Mucosa of stomach (tissue), 1 donor: ENCODE data around the gene THOC2.

Source experiments
- H3K27me3 ChIP-seq: one replicate; pipeline ENCODE4 v1.7.0; 2013; ENCODE audit warnings: mild to moderate bottlenecking, low read length; ENCODE audit not compliant: control insufficient read depth, insufficient read depth
- H3K36me3 ChIP-seq: one replicate; pipeline ENCODE4 v1.7.0; 2013; ENCODE audit warnings: low read length; ENCODE audit not compliant: control insufficient read depth, insufficient read depth
- H3K4me1 ChIP-seq: one replicate; pipeline ENCODE4 v1.7.0; 2013; ENCODE audit warnings: mild to moderate bottlenecking, low read length; ENCODE audit not compliant: control insufficient read depth, insufficient read depth
- H3K4me3 ChIP-seq: one replicate; pipeline ENCODE4 v1.7.0; 2013; ENCODE audit warnings: low read length
- H3K9ac ChIP-seq: one replicate; pipeline ENCODE4 v1.7.0; 2013; ENCODE audit warnings: mild to moderate bottlenecking, low read length, moderate library complexity
- H3K9me3 ChIP-seq: one replicate; pipeline ENCODE4 v1.7.0; 2013; ENCODE audit warnings: mild to moderate bottlenecking, low read length, moderate library complexity; ENCODE audit not compliant: control insufficient read depth
- donor health status: Pancreatic carcinoma.

The THOC2 gene

GRCh38 chrX:123648028-123648810 lies 84.6 kb downstream of the THOC2 start:
- Histone ChIP-seq H3K9ac (no peak overlapping the region), H3K4me1 (peaks cover 3% of the 10 kb centered on the region), H3K27me3 (no peaks in the 10 kb centered on the region), H3K9me3 (no peaks in the 10 kb centered on the region), H3K4me3 (no peak overlapping the region), H3K36me3 (no peaks in the 10 kb centered on the region)

- H3K4me3 ChIP-seq: no peak overlapping the region
- H3K4me1 ChIP-seq: peaks cover 3% of the 10 kb centered on the region
- H3K36me3 ChIP-seq: no peaks in the 10 kb centered on the region
Observed at GRCh38 chrX:123647244-123647643, 85.6 kb downstream of the THOC2 start.

GRCh38 chrX:123629502-123629901 lies 103.3 kb downstream of the THOC2 start:
- no peaks in the 10 kb centered on the region for H3K9me3 ChIP-seq
- no peaks in the 10 kb centered on the region for H3K27me3 ChIP-seq
- no peak overlapping the region for H3K4me3 ChIP-seq
- no peaks in the 10 kb centered on the region for H3K4me1 ChIP-seq
- no peaks in the 10 kb centered on the region for H3K36me3 ChIP-seq
- no peak overlapping the region for H3K9ac ChIP-seq

More at GRCh38 chrX:123647244-123647643, 85.6 kb downstream of the THOC2 start:
- Histone ChIP-seq H3K27me3 (no peaks in the 10 kb centered on the region), H3K9me3 (no peaks in the 10 kb centered on the region), H3K9ac (no peak overlapping the region)

GRCh38 chrX:123626962-123627361 lies 105.9 kb downstream of the THOC2 start:
- no peaks in the 10 kb centered on the region for H3K9me3 ChIP-seq
- H3K9ac ChIP-seq: no peak overlapping the region
- no peaks in the 10 kb centered on the region for H3K27me3 ChIP-seq
- no peak overlapping the region for H3K4me3 ChIP-seq
- H3K4me1 ChIP-seq: no peaks in the 10 kb centered on the region
- no peaks in the 10 kb centered on the region for H3K36me3 ChIP-seq

GRCh38 chrX:123625952-123626351 lies 106.9 kb downstream of the THOC2 start:
- Histone ChIP-seq H3K27me3 (no peaks in the 10 kb centered on the region), H3K4me1 (no peaks in the 10 kb centered on the region), H3K9ac (no peak overlapping the region), H3K4me3 (no peak overlapping the region), H3K9me3 (no peaks in the 10 kb centered on the region), H3K36me3 (no peaks in the 10 kb centered on the region)

- no peak overlapping the region for H3K9ac ChIP-seq
- H3K4me3 ChIP-seq: no peak overlapping the region
- no peaks in the 10 kb centered on the region for H3K36me3 ChIP-seq
- no peaks in the 10 kb centered on the region for H3K9me3 ChIP-seq
- H3K27me3 ChIP-seq: no peaks in the 10 kb centered on the region
- no peaks in the 10 kb centered on the region for H3K4me1 ChIP-seq
Observed at GRCh38 chrX:123625477-123625876, 107.4 kb downstream of the THOC2 start.

GRCh38 chrX:123617007-123617406 lies 115.8 kb downstream of the THOC2 start:
- H3K9me3 ChIP-seq: no peaks in the 10 kb centered on the region
- no peaks in the 10 kb centered on the region for H3K36me3 ChIP-seq
- H3K4me1 ChIP-seq: no peaks in the 10 kb centered on the region
- no peak overlapping the region for H3K9ac ChIP-seq
- H3K4me3 ChIP-seq: no peak overlapping the region
- H3K27me3 ChIP-seq: no peaks in the 10 kb centered on the region

- no peak overlapping the region for H3K9ac ChIP-seq
- H3K9me3 ChIP-seq: no peaks in the 10 kb centered on the region
- H3K4me1 ChIP-seq: no peaks in the 10 kb centered on the region
- no peak overlapping the region for H3K4me3 ChIP-seq
- no peaks in the 10 kb centered on the region for H3K36me3 ChIP-seq
- H3K27me3 ChIP-seq: no peaks in the 10 kb centered on the region
Observed at GRCh38 chrX:123610915-123611314, 121.9 kb downstream of the THOC2 start.

GRCh38 chrX:123607806-123608205 lies 125.0 kb downstream of the THOC2 start:
- H3K4me1 ChIP-seq: no peaks in the 10 kb centered on the region
- H3K36me3 ChIP-seq: no peaks in the 10 kb centered on the region
- H3K4me3 ChIP-seq: no peak overlapping the region
- H3K27me3 ChIP-seq: no peaks in the 10 kb centered on the region
- no peak overlapping the region for H3K9ac ChIP-seq
- no peaks in the 10 kb centered on the region for H3K9me3 ChIP-seq

GRCh38 chrX:123607270-123607669 lies 125.6 kb downstream of the THOC2 start:
- no peaks in the 10 kb centered on the region for H3K9me3 ChIP-seq
- no peaks in the 10 kb centered on the region for H3K4me1 ChIP-seq
- no peaks in the 10 kb centered on the region for H3K27me3 ChIP-seq
- H3K9ac ChIP-seq: no peak overlapping the region
- no peak overlapping the region for H3K4me3 ChIP-seq
- no peaks in the 10 kb centered on the region for H3K36me3 ChIP-seq

GRCh38 chrX:123603491-123603890 lies 129.4 kb downstream of the THOC2 start:
- Histone ChIP-seq H3K36me3 (no peaks in the 10 kb centered on the region), H3K9me3 (no peaks in the 10 kb centered on the region), H3K4me3 (no peak overlapping the region), H3K9ac (no peak overlapping the region), H3K4me1 (no peaks in the 10 kb centered on the region), H3K27me3 (no peaks in the 10 kb centered on the region)

GRCh38 chrX:123601437-123601836 lies 131.4 kb downstream of the THOC2 start:
- Histone ChIP-seq H3K27me3 (no peaks in the 10 kb centered on the region), H3K4me3 (no peak overlapping the region), H3K9me3 (no peaks in the 10 kb centered on the region), H3K4me1 (no peaks in the 10 kb centered on the region), H3K9ac (no peak overlapping the region), H3K36me3 (no peaks in the 10 kb centered on the region)

- Histone ChIP-seq H3K27me3 (no peaks in the 10 kb centered on the region), H3K36me3 (no peaks in the 10 kb centered on the region), H3K9me3 (no peaks in the 10 kb centered on the region), H3K4me1 (no peaks in the 10 kb centered on the region), H3K4me3 (no peak overlapping the region), H3K9ac (no peak overlapping the region)
Observed at GRCh38 chrX:123600181-123600580, 132.7 kb downstream of the THOC2 start.
